Measurements from ENCODE around the gene DSCAML1. TPM values are rescaled to one million over a fixed set of nuclear protein-coding genes. Genes with fewer than 3 reads are reported as not detected.

DSCAML1 gene
- total RNA-seq, 1 experiment from 2014 or later, result 0.15 TPM

GRCh38 chr11:117790279-117790678 lies 6.7 kb downstream of the DSCAML1 start:
- no peaks in the 10 kb centered on the region for H3K9me3 Mint-ChIP-seq
- H3K4me1 Mint-ChIP-seq, result peaks cover 9 to 24% of the 10 kb centered on the region in 2 experiments
- no peak for DNase-seq
- Histone ChIP-seq H2AFZ (ENCODE audit: low read length) (no peak overlapping the region), H2AK5ac (ENCODE audit: insufficient read length, low read length) (no peak overlapping the region), H3K23me2 (ENCODE audit: insufficient read length, low read depth, low read length, poor library complexity, severe bottlenecking) (peaks cover 4% of the 10 kb centered on the region), H4K8ac (replicated peaks; ENCODE audit: insufficient read length, low read depth, low read length) (no peak overlapping the region), H3K4ac (ENCODE audit: low read depth, low read length) (no peak overlapping the region), H3K18ac (ENCODE audit: insufficient read length, low read depth, low read length) (no peak overlapping the region), H3K27me3 (ENCODE audit: insufficient read depth, low read length) (peaks cover 4% of the 10 kb centered on the region; the same call in 1 of the 2 replicates), H3K56ac (ENCODE audit: insufficient read length, low read depth, low read length) (no peak overlapping the region), H3K9ac (ENCODE audit: extremely low read depth, insufficient read length, low read length) (no peak overlapping the region), H3K14ac (ENCODE audit: insufficient read depth, low read length) (no peak overlapping the region), H3K23ac (ENCODE audit: insufficient read length, low read depth, low read length) (no peak overlapping the region), H3K27ac (ENCODE audit: insufficient read length, low read depth, low read length) (no peak overlapping the region), H3K9me3 (ENCODE audit: control insufficient read depth, low read depth, low read length) (no peaks in the 10 kb centered on the region), H2BK20ac (ENCODE audit: low read depth, low read length, poor library complexity, severe bottlenecking) (no peak overlapping the region), H2BK15ac (ENCODE audit: low read depth, low read length) (no peak overlapping the region), H4K20me1 (ENCODE audit: control insufficient read depth, insufficient read depth, insufficient read length) (peaks cover 2% of the 10 kb centered on the region), H3K79me1 (ENCODE audit: insufficient read depth, low read depth, low read length, poor library complexity, severe bottlenecking) (no peaks in the 10 kb centered on the region), H3K4me1 (ENCODE audit: insufficient read depth, low read length) (no peaks in the 10 kb centered on the region), H4K5ac (ENCODE audit: insufficient read length, low read depth, low read length) (no peak overlapping the region), H4K91ac (ENCODE audit: insufficient read length, low read depth, low read length) (no peak overlapping the region), H2BK12ac (ENCODE audit: insufficient read length, low read depth, low read length) (no peak overlapping the region), H3K79me2 (ENCODE audit: insufficient read depth, low read length) (no peaks in the 10 kb centered on the region), H3T11ph (ENCODE audit: low read length) (no peak overlapping the region), H2BK5ac (ENCODE audit: insufficient read length, low read length) (no peak overlapping the region), H3K4me2 (ENCODE audit: insufficient read depth, insufficient read length, low read length) (no peak overlapping the region), H2BK120ac (ENCODE audit: low read depth, low read length, poor library complexity, severe bottlenecking) (no peak overlapping the region)
- H3K4me3 Mint-ChIP-seq, result no peak overlapping the region
- H3K27ac Mint-ChIP-seq, result no peak overlapping the region
- TF ChIP-seq, protein P1, sequence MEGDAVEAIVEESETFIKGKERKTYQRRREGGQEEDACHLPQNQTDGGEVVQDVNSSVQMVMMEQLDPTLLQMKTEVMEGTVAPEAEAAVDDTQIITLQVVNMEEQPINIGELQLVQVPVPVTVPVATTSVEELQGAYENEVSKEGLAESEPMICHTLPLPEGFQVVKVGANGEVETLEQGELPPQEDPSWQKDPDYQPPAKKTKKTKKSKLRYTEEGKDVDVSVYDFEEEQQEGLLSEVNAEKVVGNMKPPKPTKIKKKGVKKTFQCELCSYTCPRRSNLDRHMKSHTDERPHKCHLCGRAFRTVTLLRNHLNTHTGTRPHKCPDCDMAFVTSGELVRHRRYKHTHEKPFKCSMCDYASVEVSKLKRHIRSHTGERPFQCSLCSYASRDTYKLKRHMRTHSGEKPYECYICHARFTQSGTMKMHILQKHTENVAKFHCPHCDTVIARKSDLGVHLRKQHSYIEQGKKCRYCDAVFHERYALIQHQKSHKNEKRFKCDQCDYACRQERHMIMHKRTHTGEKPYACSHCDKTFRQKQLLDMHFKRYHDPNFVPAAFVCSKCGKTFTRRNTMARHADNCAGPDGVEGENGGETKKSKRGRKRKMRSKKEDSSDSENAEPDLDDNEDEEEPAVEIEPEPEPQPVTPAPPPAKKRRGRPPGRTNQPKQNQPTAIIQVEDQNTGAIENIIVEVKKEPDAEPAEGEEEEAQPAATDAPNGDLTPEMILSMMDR (conservative IDR thresholded peaks at IDR 0.05), result no peak
- H3K36me3 Mint-ChIP-seq (ENCODE audit: insufficient read depth in 1 of 3, low read depth in 3 of 3), result no peaks in the 10 kb centered on the region
- no CpG with 5 or more reads among the region's 3 CpGs for WGBS (ENCODE audit: extremely low coverage, insufficient read length, low lambda C conversion rate)
- H3K27me3 Mint-ChIP-seq (ENCODE audit: low read depth), result peaks cover 78% of the 10 kb centered on the region

Measured in H9 (cell line).